HCT116 (cell line): Measurements from ENCODE around the gene RPL28.

Experiments used
- POLR2AphosphoS5 ChIP-seq: IDR thresholded peaks from 2 replicates; pipeline ENCODE4 v1.6.1; 2011; ENCODE audit warnings: mild to moderate bottlenecking, low read depth, low read length, moderate library complexity
- TF ChIP-seq, protein P1 (sequence below), 3 experiments: fragments of 200-600 bp in 1 of 3; sonication (generic) in 1 of 3; IDR thresholded peaks in 2 of 3; conservative IDR thresholded peaks in 1 of 3; 2 replicates each; pipeline ENCODE4 v1.5.1; 2012 to 2017; ENCODE audit warnings: low read depth in 2 of 3, low read length in 2 of 3, antibody characterized with exemption in 1 of 3, borderline replicate concordance in 1 of 3, control low read depth in 1 of 3, mild to moderate bottlenecking in 1 of 3, mixed read lengths in 1 of 3, mixed run types in 1 of 3, moderate library complexity in 1 of 3; ENCODE audit not compliant: insufficient read depth in 1 of 3

DNA sequence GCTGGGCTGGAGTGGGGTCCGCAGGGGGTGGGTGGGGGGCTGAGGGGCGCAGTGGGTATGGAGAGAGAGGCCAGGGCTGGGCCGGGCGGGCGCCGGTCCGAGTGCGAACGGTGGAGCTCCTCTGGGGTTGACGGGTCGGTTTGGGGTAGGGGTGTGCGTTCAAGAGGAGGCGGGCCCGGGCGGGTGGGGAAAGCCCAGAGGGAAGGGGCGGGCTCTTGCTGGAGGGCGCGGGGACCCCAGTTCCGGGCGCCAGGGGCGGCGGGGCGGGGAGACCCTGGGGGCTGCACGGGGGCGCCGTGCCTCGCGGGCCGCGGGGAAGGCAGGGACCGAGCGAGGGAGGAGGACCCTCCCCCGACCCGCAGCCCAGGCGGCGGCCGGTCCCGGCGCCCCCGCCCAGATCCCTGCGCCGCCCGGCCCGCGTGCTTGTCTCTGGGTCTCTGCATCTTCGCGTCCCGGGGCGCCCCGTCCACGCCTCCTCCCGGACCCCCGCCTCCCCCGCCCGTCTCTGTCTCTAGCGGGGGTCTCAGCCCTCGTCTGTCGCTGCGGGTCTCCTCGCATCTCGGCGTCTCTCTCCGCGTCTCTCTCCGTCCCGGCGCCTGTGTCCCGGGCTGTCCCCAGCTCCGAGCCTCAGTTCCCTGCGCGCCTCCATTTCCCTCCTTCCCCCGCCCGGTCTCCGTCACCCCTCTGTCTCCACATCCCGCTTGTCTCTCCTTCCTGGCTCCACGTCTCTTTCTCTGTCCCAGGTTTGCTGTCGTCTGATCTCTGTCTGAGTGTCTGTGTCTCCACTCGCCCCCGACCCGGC lies 65.6 kb downstream of the RPL28 start:
- TF ChIP-seq, protein P1, sequence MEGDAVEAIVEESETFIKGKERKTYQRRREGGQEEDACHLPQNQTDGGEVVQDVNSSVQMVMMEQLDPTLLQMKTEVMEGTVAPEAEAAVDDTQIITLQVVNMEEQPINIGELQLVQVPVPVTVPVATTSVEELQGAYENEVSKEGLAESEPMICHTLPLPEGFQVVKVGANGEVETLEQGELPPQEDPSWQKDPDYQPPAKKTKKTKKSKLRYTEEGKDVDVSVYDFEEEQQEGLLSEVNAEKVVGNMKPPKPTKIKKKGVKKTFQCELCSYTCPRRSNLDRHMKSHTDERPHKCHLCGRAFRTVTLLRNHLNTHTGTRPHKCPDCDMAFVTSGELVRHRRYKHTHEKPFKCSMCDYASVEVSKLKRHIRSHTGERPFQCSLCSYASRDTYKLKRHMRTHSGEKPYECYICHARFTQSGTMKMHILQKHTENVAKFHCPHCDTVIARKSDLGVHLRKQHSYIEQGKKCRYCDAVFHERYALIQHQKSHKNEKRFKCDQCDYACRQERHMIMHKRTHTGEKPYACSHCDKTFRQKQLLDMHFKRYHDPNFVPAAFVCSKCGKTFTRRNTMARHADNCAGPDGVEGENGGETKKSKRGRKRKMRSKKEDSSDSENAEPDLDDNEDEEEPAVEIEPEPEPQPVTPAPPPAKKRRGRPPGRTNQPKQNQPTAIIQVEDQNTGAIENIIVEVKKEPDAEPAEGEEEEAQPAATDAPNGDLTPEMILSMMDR (IDR thresholded peaks at IDR 0.05 in 2 of 3, conservative IDR thresholded peaks at IDR 0.05 in 1 of 3; ENCODE audit: borderline replicate concordance in 1 of 3, insufficient read depth in 1 of 3, low read depth in 2 of 3, low read length in 2 of 3): no peak
- no peak for TF ChIP-seq POLR2AphosphoS5
